NCI-H345 (cell line): ENCODE data around the gene IFI6.
"Not testable (repeated sequence)": the region's sequence is repeated elsewhere in the genome, so short reads cannot be mapped to it uniquely, and the experiment has no call there.

Experiments
- DNase-seq: peaks from one replicate; lab custom pipeline; 2025; lab: John Stamatoyannopoulos, UW

IFI6 gene

DNA sequence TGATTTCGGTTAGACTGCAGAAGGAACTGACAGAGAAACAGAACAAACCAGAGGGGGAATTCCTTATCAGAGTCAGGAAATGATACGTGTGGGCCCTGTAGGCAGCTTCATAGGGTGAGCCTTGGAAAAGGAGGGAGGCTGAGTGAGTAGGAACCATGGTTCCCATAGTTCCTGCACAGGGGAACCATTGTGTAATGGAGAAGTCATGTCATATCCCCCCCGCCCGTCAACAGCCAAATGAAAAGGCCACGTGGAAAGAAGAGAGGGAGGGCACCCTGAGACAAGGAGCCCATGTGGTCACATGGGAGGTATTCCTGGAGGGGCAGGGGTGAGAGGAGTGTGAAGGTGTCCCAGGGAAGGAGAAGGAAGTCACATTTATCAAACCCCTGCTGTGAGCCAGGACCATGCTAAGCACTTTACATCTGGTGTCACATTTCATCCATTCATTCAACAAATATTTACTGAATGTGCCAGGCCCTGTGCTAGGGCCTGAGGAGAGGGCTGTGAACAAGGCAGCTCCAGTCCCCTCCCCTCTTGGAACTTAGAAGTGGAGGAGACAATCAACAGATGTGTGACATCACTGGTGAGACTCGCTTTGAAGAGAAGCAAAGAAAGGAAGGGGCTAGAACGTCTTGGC lies 21.3 kb downstream of the IFI6 start:
- DNase-seq = peak; percentile 80

DNA sequence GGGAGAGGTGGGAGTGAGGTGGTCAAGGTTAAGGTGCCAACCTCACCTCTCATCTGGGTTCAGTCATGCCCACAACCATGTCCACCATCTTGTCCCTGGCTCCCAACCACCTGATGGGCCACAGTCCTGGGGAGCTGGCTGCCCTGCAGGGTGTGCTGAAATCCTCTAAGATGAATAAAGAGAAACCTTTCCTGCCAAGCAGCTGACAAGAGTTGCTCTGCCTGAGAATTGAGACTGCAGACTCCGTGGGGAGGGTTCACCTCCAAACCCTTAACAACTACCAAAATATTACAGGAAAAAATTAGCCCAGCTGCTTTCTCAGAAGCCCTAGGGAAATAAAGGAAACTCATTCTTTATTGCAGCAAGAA lies 21.8 kb downstream of the IFI6 start:
- no peak for DNase-seq

- no peak for DNase-seq
These were observed 22.7 kb downstream of the IFI6 start for GRCh38 chr1:27649306-27649635.

DNA sequence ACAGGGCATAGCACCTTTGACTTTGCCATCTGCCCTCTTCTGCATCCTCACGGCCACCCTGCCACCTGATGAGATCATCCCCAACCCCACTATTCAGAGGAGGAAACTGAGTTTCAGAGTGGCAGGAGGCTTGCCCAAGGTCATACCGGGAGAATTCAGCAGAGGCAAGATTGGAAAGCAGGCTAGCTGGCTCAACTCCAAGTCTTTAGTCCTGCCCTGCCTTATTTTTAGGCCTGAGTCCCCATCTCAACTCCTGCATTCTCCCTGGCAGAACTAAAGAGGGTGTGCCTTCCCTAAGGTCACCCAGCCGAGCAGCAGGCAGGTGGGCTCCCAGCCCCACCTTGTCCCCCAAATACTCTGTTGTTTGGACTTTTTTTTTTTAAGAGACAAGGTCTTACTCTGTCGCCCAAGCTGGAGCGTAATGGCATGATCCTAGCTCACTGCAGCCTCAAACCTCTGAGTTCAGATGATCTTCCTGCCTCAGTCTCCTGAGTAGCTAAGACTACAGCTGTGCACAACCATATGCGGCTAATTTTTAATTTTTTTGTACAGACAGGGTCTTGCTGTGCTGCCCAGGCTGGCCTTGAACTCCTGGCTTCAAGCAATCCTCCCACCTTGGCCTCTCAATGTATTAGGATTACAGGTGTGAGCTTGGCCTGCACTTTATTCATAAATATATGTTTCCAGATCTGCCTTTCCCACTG lies 23.2 kb downstream of the IFI6 start:
- no peak for DNase-seq

- no peak for DNase-seq
These were observed 24.7 kb downstream of the IFI6 start for GRCh38 chr1:27647328-27647727.

DNA sequence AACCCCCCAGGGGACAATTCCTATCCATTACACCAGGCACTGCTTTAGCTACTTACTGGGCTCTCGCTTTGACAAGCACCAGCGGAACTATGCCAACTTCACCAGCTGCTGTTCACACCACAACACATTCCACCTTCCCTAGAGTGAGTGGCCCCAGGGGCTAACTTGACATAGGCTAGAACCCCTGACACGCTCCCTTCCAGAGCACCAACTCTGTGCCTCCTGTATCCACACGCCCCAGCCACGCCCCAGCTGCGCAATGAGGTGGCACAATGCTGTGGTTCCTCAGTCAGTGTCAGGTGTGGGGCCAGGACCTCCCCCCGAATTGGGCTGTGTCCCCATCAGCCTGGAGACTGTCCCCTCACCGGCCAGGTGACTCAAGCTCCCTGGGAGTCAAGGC lies 25.3 kb downstream of the IFI6 start:
- DNase-seq = no peak

- DNase-seq = no peak
These were observed 26.9 kb downstream of the IFI6 start for GRCh38 chr1:27645071-27645415.

- no peak for DNase-seq
These were observed 27.5 kb downstream of the IFI6 start for GRCh38 chr1:27644369-27645070.

GRCh38 chr1:27643600-27644368 lies 28.2 kb downstream of the IFI6 start:
- no peak for DNase-seq

DNA sequence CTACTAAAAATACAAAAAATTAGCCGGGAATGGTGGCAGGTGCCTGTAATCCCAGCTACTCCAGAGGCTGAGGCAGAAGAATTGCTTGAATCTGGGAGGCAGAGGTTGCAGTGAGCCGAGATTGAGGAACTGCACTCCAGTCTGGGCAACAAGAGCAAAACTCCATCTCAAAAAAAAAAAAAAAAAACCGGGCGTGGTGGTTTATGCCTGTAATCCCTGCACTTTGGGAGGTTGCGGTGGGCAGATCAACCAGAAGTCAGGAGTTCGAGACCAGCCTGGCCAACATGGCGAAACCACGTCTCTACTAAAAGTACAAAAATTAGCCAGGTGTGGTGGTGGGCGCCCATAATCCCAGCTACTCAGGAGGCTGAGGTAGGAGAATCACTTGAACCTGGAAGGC lies 31.5 kb downstream of the IFI6 start:
- DNase-seq = not testable (repeated sequence)

DNA sequence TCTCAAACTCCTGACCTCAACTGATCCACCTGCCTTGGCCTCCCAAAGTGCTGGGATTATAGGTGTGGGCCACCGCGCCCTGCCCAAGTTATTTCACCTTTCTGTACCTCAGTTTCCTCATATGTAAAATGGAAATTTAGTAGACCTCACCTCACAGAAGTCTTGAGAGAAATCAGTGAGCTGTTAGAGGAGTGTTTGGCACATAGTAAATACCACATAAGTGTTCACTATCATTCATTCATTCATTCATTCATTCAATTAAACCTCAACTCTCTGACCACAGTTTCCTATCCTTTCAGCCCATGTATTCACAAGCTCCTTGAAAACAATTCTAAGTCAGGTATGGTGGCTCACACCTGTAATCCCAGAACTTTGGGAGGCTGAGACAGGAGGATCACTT lies 33.2 kb downstream of the IFI6 start:
- DNase-seq = no peak

DNA sequence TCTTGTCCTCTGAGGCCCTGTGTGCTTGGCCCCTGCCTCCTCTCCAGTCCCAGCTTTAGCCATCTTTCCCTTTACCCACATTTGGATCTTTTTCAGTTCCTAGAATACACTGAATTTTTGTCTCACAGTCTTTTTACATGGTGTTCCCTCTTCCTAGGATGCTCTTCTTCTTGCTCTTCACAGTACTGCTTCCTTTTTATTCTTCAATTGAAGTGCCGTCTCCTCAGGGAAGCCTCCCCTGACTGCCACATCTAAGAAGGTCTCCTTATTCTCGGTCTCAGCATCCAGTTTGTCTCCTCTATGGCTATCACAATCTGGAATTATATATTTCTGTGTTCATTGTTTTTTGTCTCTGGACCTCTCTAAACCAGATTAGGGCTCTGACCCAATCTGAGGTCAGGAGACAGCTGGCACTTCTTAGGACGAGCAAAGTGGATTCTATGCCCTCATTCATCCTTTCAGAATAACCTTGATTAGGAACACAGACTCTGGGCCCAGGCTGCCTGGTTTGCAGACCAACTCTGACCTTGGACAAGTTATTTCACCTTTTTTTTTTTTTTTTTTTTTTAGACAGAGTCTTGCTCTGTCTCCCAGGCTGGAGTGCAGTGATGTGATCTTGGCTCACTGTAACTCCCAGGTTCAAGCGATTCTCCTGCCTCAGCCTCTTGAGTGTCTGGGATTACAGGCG lies 33.8 kb downstream of the IFI6 start:
- no peak for DNase-seq

DNA sequence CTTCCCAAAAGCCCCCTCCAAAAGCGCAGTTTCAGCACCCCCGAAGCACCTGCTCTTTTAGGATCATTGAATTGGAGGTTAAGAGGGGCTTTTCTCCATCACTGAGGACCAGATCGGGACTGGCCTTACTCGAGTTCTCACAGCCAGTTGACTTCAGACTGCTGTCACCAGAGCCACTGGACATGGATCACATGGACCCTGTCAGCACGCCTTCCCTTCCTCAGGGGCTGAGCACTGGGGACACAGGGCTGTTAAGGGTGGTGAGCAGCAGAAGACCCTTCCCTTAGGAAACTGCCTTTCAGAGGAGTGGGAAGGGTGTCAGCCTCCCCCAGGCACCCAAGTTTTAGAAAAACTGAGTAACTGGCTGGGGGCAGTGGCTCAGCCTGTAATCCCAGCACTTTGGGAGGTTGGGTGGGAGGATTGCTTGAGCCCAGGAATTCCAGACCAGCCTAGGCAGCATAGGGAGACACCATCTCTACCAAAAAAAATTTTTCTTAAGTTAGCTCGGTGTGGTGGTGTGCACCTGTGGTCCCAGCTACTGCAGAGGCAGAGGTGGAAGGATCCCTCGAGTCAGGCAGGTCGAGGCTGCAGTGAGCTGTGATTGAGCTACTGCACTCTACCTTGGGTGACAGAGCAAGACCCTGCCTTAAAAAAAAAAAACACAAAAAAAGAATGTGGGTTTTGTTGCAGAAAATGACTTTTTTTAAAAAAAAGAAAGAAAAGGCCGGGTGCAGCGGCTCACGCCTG lies 36.4 kb downstream of the IFI6 start:
- DNase-seq = no peak

- DNase-seq = no peak
These were observed 37.0 kb downstream of the IFI6 start, which contains the start of gene FGR for GRCh38 chr1:27634985-27635367. Gene FGR (minus strand): TSS chr1:27635185. CDS start chr1:27623916, 11,269 bp downstream.

DNA sequence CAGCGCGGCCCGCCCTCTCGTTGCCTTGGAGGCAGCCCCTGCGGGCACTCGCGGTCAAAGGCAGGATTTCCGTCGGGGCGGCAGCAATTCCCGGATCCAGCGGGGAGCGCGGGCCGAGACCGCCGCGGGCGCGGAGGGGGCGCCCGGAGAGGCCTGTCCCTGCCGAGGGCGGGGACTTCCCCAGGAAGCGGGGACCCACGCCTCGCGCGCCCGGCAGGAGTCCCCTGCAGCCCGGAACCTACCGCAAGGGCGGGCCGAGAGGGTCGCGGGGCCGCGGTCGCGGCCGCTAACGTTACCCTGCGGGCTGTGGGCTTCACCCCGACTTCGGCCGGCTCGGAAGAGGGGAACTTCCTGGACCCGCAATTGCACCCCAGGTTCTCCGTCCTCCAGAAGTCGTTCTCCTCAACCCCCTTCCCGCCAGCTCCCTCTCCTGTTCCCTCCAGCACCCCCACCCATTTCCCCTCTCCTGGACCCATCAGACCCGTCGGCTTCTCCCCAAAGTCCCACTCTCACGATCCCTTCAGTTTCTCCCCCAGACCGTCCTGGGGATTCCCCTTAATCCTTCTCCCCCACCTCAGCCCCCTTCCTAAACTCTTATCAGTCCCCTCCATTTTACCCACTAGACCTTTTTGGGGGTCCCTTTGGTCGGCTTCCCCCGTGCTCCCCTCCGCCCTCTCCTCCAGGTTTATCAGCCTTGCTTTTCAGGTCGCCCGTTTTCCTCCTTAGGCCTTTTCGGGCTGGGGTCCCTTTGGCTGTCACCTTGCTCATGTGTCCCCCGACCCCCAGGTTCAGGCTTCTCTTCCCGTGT lies 37.6 kb downstream of the IFI6 start:
- DNase-seq = no peak

DNA sequence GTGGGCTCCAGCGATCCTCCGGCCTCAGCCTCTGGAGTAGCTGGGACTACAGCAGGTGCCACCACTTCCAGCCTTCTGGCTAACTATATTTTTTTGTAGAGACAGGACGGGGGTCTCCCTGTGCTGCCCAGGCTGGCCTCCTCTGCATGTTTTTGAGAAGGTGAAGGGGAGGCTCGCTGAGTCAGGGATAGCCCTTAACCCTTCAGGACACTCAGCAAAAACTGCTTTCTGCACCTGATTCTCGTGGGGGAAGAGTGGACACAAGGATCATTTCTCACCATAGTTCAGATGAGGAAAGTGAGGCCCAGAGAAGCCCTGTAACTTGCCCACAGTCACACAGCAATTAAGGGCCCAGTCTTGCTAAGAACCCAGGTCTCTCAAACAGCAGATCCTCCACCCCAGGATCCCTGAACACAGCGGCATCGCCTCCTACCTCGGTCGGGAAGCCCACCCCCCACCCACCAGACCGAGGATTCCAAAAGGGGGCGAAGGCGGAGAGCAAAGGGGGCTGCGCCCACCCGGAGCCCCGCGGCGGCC lies 38.3 kb downstream of the IFI6 start:
- no peak for DNase-seq

DNA sequence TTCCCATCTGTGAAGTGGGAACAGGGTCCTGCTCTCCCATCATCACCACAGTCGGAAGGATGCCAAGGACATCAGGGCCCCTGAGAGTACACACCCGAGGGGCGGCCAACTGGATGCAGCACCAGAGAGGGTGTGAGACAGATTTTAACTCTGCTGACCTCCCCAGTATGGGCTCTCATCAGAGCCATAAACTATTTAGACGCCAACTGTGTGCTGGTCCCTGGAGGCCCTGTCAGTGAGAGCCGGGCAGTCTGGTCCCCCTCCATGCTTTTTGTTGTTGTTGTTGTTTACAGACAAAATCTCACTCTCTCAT lies 38.7 kb downstream of the IFI6 start:
- DNase-seq = no peak

DNA sequence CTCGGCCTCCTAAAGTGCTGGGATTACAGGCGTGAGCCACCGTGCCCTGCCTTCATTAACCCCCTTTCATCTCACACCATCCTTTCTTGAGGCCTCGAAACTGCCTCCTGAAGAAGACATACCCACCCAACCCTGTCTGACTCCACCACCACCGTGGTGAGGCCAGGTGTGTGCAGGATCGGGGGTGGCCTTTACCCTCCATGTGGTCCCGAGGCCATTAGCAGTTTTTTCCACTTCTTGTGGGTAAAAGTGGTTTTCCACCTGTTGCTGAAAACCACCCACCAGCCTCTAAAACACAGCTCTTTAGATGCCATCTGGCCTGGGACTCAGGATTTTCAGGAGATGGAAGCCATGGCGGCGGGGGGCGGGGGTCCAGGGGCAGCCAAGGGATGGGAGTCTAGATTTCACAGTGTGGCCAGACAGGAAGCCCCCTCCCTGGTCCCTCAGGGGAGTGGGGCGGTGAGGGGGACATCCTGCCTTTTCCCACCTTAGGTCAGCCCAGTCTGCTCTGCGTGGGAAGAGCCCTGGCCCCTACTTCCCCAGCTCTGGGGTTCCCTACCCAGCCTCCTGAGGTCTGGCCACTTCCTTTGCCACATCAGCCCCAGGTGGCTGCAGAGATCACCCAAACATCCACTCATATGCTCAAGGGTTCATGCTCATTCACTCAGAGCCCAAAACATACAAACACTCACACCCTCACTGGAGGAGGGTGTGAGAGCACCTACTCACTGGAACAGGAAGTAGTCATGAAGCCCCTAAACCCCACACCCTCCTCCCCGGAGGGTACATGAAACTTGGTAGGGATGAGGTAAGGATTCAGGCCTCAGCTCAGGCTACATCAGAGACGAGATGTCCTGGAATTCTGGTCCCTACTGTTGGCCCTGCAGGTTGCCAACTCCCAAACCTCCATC lies 39.4 kb downstream of the IFI6 start:
- no peak for DNase-seq

GRCh38 chr1:27630859-27631491 lies 41.0 kb downstream of the IFI6 start:
- DNase-seq = no peak
